MM.1S (cell line): ENCODE measurements around the gene DTL.

Experiments used
- DNase-seq: peaks from one replicate; pipeline ENCODE4 v3.0.0-alpha.2; 2015
- H2AFZ ChIP-seq: fragments of 300-600 bp; sonication (generic); 2 replicates; pipeline ENCODE4 v1.6.0; 2016; ENCODE audit warnings: antibody characterized with exemption, low read length
- H3F3A ChIP-seq: fragments of 300-600 bp; sonication (generic); 2 replicates; pipeline ENCODE4 v1.6.1; 2016; ENCODE audit warnings: mild to moderate bottlenecking, antibody characterized with exemption, low read length, moderate library complexity, mixed read lengths; ENCODE audit not compliant: insufficient read depth
- H3K27ac ChIP-seq: fragments of 300-600 bp; sonication (generic); 2 replicates; pipeline ENCODE4 v1.5.1; 2016; ENCODE audit warnings: mild to moderate bottlenecking, low read length
- H3K27me3 ChIP-seq: fragments of 300-600 bp; sonication (generic); replicated peaks from 2 replicates; pipeline ENCODE4 v1.6.0; 2016; ENCODE audit warnings: low read length; ENCODE audit not compliant: insufficient read depth
- H3K36me3 ChIP-seq: fragments of 300-600 bp; sonication (generic); replicated peaks from 2 replicates; pipeline ENCODE4 v1.6.1; 2016; ENCODE audit warnings: mild to moderate bottlenecking, low read length, mixed read lengths; ENCODE audit not compliant: insufficient read depth
- H3K4me1 ChIP-seq: fragments of 300-600 bp; sonication (generic); 2 replicates; pipeline ENCODE4 v1.6.1; 2016; ENCODE audit warnings: low read length, mixed read lengths
- H3K4me2 ChIP-seq: fragments of 300-600 bp; sonication (generic); 2 replicates; pipeline ENCODE4 v1.6.0; 2016; ENCODE audit warnings: low read depth, low read length
- H3K4me3 ChIP-seq: fragments of 300-600 bp; sonication (generic); 2 replicates; pipeline ENCODE4 v1.5.1; 2016; ENCODE audit warnings: low read length, mixed read lengths
- H3K79me2 ChIP-seq: fragments of 300-600 bp; sonication (generic); 2 replicates; pipeline ENCODE4 v1.6.1; 2016; ENCODE audit warnings: mixed run types, low read length, mixed read lengths
- H3K9ac ChIP-seq: fragments of 300-600 bp; sonication (generic); 2 replicates; pipeline ENCODE4 v1.6.1; 2016; ENCODE audit warnings: low read length, mixed read lengths
- H3K9me2 ChIP-seq: fragments of 300-600 bp; sonication (generic); replicated peaks from 2 replicates; pipeline ENCODE4 v1.6.1; 2016; ENCODE audit warnings: mild to moderate bottlenecking, low read length, mixed read lengths; ENCODE audit not compliant: insufficient read depth
- H3K9me3 ChIP-seq: fragments of 300-600 bp; sonication (generic); replicated peaks from 2 replicates; pipeline ENCODE4 v1.6.1; 2016; ENCODE audit warnings: mild to moderate bottlenecking, low read length, mixed read lengths; ENCODE audit not compliant: insufficient read depth
- H4K20me1 ChIP-seq: fragments of 300-600 bp; sonication (generic); 2 replicates; pipeline ENCODE4 v1.6.1; 2016; ENCODE audit warnings: mild to moderate bottlenecking, low read length, moderate library complexity, mixed read lengths; ENCODE audit not compliant: insufficient read depth
- EZH2 ChIP-seq: fragments of 300-600 bp; sonication (generic); optimal IDR thresholded peaks from 2 replicates; pipeline ENCODE3; 2017; ENCODE audit warnings: low read depth, mild to moderate bottlenecking, antibody characterized with exemption, low read length, mixed read lengths
- EZH2phosphoT487 ChIP-seq: fragments of 300-600 bp; sonication (generic); IDR thresholded peaks from 2 replicates; pipeline ENCODE4 v1.6.1; 2018; ENCODE audit warnings: antibody characterized with exemption, low read length
- TF ChIP-seq, protein P1 (sequence below): fragments of 300-600 bp; sonication (generic); IDR thresholded peaks from 2 replicates; pipeline ENCODE4 v1.5.1; 2016; ENCODE audit warnings: antibody characterized with exemption, low read length, mixed read lengths

Gene DTL

DNA sequence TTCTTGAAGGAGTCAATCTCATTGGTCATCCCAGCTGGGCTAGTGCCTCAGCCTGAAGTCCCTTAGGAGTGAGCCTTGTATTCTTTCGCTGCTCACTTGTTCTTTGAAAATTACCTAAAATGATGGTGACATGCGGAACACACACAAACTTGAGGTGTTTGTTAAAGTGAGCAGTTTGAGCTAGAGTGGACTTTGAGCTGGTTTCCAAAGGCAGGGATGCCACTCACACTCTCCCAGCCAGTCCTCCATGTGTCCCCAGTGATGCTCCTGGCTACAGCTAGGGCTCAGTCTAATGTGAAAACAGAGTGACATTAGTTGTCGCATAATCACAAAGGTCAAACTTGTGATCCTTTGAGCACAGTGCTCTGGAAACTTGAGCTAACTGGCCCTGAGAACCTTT is 84.3 kb downstream of the DTL start:
- no peaks in the 10 kb centered on the region for H3K36me3 ChIP-seq
- TF ChIP-seq, protein P1, sequence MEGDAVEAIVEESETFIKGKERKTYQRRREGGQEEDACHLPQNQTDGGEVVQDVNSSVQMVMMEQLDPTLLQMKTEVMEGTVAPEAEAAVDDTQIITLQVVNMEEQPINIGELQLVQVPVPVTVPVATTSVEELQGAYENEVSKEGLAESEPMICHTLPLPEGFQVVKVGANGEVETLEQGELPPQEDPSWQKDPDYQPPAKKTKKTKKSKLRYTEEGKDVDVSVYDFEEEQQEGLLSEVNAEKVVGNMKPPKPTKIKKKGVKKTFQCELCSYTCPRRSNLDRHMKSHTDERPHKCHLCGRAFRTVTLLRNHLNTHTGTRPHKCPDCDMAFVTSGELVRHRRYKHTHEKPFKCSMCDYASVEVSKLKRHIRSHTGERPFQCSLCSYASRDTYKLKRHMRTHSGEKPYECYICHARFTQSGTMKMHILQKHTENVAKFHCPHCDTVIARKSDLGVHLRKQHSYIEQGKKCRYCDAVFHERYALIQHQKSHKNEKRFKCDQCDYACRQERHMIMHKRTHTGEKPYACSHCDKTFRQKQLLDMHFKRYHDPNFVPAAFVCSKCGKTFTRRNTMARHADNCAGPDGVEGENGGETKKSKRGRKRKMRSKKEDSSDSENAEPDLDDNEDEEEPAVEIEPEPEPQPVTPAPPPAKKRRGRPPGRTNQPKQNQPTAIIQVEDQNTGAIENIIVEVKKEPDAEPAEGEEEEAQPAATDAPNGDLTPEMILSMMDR: no peak
- TF ChIP-seq EZH2 (no peak), EZH2phosphoT487 (no peak)
- no peaks in the 10 kb centered on the region for H3K9me2 ChIP-seq
- no peak overlapping the region for H2AFZ ChIP-seq
- no peak overlapping the region for H3K4me3 ChIP-seq
- no peaks in the 10 kb centered on the region for H3F3A ChIP-seq
- no peak overlapping the region for H3K27ac ChIP-seq
- peaks cover 15% of the 10 kb centered on the region for H3K4me1 ChIP-seq
- no peaks in the 10 kb centered on the region for H3K9me3 ChIP-seq
- H3K4me2 ChIP-seq: no peak overlapping the region
- no peaks in the 10 kb centered on the region for H3K79me2 ChIP-seq
- H4K20me1 ChIP-seq: no peaks in the 10 kb centered on the region
- no peak overlapping the region for H3K9ac ChIP-seq
- DNase-seq: no peak
- no peaks in the 10 kb centered on the region for H3K27me3 ChIP-seq

DNA sequence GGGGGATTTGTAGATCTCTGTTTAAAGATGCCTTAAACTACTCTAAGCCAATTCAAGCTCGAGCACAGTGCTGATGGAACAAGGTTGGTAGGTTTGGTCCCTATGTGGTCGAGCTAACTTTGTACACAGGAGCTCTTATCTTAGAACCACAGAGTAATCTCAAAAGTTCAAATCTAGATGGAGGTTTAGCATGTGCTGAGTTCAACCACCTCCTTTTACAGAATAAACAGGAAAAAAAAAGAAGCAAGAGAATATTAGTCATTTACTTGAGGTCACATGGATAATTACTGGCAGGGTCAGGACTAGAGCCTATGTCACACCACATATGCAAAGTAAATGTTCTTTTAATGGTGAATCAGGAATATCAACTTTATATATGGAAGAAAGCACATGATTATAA is 86.2 kb downstream of the DTL start:
- no peak for TF ChIP-seq EZH2phosphoT487
- no peak for TF ChIP-seq EZH2
- TF ChIP-seq, protein P1: no peak
- Histone ChIP-seq H3K9me3 (no peaks in the 10 kb centered on the region), H3K36me3 (no peaks in the 10 kb centered on the region), H2AFZ (no peak overlapping the region), H4K20me1 (no peaks in the 10 kb centered on the region), H3K4me1 (peaks cover 15% of the 10 kb centered on the region), H3K9me2 (no peaks in the 10 kb centered on the region), H3K27ac (no peak overlapping the region), H3K4me3 (no peak overlapping the region), H3K9ac (no peak overlapping the region), H3K79me2 (no peaks in the 10 kb centered on the region), H3F3A (no peaks in the 10 kb centered on the region), H3K4me2 (no peak overlapping the region), H3K27me3 (no peaks in the 10 kb centered on the region)
- DNase-seq: no peak

DNA sequence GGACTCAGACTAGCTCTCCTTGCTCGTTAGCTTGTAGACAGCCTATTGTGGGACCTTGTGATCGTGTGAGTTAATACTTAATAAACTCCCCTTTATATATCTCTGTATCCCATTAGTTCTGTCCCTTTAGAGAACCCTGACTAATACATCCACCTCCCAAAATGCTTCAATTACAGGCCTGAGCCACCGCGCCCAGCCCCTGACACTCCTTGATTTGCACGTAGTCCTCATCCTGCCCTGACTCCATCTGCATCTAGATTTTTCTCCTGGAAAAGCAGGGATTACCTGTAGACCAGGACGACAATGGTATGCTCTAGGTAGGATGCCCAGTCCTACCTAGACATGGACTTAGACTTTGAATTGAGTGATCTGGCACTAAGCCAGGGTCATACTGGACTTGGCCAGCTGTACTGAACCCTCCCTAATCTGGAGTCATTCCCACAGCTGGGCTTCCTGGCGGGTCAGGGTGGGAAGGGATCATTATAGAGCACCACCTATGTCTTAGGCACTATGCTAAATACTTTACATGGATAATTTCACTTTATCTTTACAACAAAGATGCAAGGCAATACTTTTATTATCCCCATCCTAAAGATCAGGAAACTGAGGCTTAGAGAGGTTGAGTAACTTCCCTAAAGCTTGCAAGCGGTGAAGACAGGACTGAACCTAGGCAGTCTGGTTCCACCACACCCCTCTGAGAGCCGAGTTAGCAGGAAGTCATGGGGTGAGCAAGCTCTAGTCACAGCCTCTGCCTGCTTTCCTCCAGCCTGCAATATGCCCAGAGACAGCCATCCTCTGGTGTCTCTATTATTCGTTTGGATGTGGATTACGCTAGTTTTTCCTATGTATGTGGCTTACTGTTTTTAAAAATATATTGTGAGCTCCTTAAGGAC is 89.4 kb downstream of the DTL start:
- Histone ChIP-seq H3K4me3 (no peak overlapping the region), H3K9me3 (no peaks in the 10 kb centered on the region), H3F3A (no peaks in the 10 kb centered on the region), H3K4me2 (no peak overlapping the region), H3K79me2 (no peaks in the 10 kb centered on the region), H3K4me1 (no peaks in the 10 kb centered on the region), H3K36me3 (no peaks in the 10 kb centered on the region), H2AFZ (no peak overlapping the region), H4K20me1 (no peaks in the 10 kb centered on the region), H3K9me2 (no peaks in the 10 kb centered on the region), H3K9ac (no peak overlapping the region), H3K27me3 (no peaks in the 10 kb centered on the region), H3K27ac (no peak overlapping the region)
- no peak for DNase-seq
- TF ChIP-seq EZH2phosphoT487 (no peak), EZH2 (no peak)
- TF ChIP-seq, protein P1: no peak
